Pulmonary artery endothelial cell (primary cell): ENCODE measurements around the gene SLC45A2. TPM values are rescaled to one million over a fixed set of nuclear protein-coding genes. Genes with fewer than 3 reads are reported as not detected.
"Not testable (repeated sequence)": the region's sequence is repeated elsewhere in the genome, so short reads cannot be mapped to it uniquely, and the experiment has no call there.

Experiments
- DNase-seq: peaks from one replicate; pipeline ENCODE4 v3.0.0-alpha.2; 2011; ENCODE audit warnings: low read depth, low spot score
- total RNA-seq: library from RNA; depleted of rRNA; stranded (reverse); fragments of >200 nt; gene quantifications from 2 replicates; pipeline ENCODE4 v1.2.3, GENCODE V29; 2014

The SLC45A2 gene, protein sequence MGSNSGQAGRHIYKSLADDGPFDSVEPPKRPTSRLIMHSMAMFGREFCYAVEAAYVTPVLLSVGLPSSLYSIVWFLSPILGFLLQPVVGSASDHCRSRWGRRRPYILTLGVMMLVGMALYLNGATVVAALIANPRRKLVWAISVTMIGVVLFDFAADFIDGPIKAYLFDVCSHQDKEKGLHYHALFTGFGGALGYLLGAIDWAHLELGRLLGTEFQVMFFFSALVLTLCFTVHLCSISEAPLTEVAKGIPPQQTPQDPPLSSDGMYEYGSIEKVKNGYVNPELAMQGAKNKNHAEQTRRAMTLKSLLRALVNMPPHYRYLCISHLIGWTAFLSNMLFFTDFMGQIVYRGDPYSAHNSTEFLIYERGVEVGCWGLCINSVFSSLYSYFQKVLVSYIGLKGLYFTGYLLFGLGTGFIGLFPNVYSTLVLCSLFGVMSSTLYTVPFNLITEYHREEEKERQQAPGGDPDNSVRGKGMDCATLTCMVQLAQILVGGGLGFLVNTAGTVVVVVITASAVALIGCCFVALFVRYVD
- 0.13 TPM in 1 of 2 replicates, not detected in the other for total RNA-seq

DNA sequence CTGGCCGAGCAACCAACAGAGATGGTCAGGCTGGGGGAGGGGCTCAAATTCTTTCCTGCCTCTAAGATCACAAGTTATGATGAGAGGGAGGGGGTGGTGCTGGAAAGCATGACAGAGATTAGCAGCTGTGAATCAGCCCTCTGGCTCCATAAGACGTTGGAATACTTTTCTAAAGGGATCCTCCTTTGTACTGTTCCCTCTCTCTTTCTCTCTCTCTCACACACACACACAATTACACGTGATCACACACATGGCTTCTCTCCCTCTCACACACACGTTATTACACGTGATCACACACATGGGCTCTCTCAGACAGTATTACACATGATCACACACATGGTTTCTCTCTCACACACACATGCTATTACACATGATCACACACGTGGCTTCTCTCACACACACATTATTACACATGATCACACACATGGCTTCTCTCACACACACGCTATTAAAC is at the start of gene SLC45A2:
Gene SLC45A2 (minus strand): TSS at position 23 of the 454 bp plus-strand sequence. CDS start 110 bp downstream, outside the sequence.
- no peak for DNase-seq

DNA sequence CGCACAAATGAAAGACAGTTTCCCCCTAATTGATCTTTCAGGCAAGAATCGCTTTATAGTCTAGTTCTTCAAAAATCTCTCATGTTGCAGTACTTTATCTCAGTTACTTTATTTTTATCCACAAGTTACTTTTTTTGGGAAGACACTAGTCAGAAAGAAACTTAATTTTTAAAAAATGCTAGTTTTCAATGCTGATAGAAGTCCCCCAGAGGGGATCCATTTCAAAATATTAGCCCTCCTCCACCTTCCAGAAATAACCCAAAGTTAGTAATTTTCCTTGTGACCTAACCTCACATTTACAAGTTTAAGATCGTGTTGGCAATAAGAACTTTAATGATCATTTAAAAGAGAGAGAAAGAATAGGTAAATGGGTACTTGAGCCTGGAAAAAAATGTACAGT is 47.5 kb upstream of the SLC45A2 start:
- DNase-seq, result no peak

DNA sequence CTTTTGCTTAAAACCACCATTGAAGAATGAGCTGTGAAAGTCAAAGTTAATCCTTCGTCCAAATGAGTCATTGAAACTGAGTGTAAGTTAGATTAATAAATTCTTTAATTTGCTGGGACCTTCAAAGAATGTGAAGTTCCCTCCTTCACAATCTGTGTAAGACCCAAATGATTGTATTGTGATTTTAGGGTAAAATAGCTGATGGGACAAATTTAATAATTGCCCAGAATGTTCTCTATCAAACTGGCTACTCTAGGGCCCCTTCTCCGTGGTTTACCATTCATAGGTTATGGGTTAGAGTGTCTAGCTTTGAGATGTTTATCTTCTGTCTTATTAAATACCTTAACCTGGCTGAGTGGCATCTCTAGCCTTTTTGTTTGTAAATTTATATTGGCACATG is 46.6 kb upstream of the SLC45A2 start:
- no peak for DNase-seq

GRCh38 chr5:34030585-34030984 is 46.1 kb upstream of the SLC45A2 start:
- not testable (repeated sequence) for DNase-seq

DNA sequence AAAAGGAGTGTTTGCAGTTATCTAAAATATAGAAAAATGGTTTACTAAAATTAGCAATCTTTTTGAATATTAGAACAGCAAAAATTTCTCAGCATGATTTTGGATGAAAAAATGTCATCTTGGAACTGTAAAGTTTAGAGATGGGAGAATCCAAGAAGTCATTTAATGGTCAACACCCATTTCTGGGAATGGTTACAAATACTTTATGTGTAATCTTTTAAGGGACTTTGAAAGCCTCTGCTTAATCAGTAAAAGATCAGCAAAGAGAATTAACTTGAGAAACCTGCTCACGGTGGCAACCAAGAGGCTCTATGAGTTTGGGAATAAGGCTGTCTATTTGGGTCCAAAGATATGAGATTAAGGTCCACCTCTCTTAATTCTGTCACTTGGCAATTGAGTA is 45.6 kb upstream of the SLC45A2 start:
- no peak for DNase-seq

GRCh38 chr5:34028349-34028748 is 43.9 kb upstream of the SLC45A2 start:
- no peak for DNase-seq

- no peak for DNase-seq
These were observed 41.7 kb upstream of the SLC45A2 start for GRCh38 chr5:34026089-34026761.

DNA sequence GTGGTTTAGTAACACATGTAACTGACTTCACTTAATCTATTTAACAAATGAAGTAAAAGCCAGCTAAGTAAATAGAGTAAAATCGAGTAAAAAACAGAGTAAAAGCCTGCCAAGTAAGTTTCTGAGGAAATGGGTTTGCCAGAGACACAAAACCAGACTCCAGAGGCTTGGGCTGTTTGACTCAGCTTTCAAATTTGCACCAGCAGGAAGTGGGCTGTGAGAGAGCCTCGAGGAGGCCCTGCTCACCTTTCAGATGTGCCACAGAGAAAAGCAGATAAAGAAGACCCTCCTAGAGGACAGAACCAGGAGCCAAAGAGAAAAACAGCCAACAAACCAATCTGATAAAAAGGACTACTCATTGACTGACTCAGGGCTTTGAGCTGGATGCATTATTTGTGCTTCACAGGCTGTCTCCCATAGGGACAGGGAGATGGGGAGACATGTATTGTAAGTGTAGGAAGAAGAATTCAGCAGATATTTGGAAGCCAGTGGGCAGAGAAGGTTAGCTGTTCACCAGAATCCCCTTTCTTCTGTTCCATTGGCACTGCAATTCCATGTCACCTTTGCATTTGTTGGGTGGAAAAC is 37.7 kb upstream of the SLC45A2 start:
- DNase-seq, result no peak

GRCh38 chr5:34021334-34021733 is 36.8 kb upstream of the SLC45A2 start:
- no peak for DNase-seq

- DNase-seq, result no peak
These were observed 36.2 kb upstream of the SLC45A2 start for GRCh38 chr5:34020726-34021125.

DNA sequence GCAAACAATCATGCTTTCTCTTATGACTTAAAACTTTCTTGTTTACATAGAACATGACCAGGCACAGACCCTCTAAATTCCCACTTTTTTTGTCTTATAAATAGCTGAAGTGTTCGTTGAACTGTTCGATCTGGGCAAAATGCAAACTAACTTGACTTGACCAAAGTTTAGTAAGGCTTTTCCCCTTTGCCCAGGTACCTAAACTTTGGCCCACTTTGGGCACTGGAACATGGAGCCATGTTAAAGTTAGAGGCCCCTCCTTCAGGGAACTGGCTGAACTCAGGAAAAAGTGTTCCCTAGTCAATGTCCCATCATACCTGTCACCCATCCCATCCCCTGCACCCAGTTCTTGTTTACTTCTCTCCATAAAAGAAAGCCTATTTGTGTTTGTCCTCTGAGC is 32.8 kb upstream of the SLC45A2 start:
- DNase-seq, result no peak

DNA sequence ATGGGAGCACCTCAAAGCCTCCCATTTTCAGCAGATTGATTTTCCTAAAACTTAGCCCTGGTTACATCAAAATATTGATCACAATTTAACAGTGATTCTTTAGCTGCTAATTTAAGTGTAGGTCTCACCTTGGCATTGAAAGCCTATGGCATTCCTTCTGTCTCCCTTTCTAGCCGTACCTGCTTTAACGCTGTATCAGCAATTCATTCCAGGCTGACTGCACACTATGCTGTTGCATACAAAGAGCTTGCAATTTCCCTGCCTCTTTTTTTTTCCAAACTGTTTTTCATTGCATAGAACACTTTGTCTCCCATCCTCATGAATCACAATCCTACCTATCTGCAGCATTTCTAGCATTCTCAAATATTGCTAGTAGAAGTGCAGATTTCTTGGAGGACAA is 32.3 kb upstream of the SLC45A2 start:
- no peak for DNase-seq

DNA sequence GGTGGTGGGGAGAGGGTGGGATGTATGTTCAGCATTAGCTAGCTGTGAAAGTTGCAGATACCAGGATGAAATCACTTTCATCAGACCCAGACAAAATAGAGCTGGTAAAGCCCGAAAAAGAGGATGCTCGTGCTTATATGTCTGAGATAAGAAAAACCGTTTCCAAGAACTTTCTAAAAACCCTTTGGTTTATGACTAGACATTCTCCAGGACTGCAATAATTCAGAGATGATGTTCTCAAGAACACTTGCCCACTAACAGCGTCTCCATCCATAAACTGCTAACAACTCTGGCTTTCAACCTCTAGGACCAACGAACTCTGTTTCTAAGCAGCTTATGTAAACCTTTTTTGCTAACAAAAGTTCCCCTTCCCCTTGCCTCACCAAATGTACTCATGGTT is 31.7 kb upstream of the SLC45A2 start:
- no peak for DNase-seq

GRCh38 chr5:34015120-34015822 is 30.8 kb upstream of the SLC45A2 start:
- DNase-seq, result no peak

GRCh38 chr5:34014626-34015025 is 30.1 kb upstream of the SLC45A2 start:
- DNase-seq, result no peak

- no peak for DNase-seq
These were observed 29.1 kb upstream of the SLC45A2 start for GRCh38 chr5:34013547-34013946.

DNA sequence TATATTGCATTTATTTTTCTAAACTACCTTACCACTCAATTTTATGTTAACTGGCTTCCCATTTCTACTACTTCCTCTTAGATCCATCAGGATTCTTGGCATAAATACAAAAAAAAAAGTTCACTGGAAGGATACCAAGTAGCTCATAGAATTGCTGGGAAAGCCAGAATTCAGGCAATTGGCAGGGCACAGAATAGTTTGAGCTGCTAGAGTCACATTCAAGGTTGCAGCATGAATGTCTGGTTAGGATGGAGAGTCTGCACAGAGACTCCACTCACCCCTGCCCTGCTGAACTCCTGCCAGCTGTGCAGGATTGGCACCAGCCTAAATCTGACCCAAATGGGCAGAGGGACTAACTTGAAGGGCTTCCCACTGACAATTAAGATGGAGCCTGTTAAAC is 28.3 kb upstream of the SLC45A2 start:
- DNase-seq, result no peak

DNA sequence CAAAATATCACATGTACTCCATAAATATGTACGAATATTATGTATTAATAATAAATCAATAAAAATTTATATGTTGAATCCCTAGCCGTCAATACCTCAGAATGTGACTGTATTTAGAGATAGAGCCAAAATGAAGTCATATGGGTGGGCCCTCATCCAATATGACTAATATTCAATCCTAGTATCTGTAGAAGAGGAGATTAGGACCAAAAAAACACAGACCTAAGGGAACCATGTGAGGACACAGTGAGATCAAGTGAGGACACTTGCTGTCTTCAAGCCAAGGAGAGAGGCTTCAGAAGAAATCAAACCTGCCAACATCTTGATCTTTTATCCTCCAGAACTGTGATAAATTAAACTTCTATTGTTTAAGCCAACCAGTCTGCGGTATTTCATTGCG is 27.0 kb upstream of the SLC45A2 start:
- DNase-seq, result no peak

DNA sequence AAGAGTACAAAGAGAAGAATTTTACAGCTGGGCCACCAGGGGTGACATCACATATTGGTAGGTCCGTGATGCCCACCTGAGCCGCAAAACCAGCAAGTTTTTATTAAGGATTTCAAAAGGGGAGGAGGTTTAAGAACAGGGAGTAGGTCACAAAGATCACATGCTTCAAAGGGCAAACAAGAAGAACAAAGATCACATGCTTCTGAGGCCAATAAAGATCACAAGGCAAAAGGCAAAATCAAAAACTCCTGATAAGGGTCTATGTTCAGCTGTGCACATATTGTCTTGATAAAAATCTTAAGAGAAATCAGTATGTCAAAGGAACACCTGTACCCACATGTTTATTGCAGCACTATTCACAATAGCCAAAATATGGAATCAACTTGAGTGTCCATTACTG is 25.7 kb upstream of the SLC45A2 start:
- DNase-seq, result not testable (repeated sequence)

DNA sequence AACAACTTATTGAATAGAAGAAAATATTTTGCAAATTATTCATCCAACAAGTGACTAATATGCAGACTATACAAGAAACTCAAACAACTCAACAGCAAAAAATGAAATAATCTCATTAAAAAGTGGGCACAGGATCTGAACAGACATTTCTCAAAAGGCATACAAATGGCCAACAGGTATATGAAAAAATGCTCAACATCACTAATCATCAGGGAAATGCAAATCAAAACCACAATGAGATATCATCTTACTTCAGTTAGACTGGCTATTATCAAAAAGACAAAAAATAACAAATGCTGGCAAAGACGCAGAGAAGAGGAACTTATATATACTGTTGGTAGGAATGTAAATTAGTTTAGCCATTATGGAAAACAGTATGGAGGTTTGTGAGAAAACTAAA is 25.1 kb upstream of the SLC45A2 start:
- no peak for DNase-seq

DNA sequence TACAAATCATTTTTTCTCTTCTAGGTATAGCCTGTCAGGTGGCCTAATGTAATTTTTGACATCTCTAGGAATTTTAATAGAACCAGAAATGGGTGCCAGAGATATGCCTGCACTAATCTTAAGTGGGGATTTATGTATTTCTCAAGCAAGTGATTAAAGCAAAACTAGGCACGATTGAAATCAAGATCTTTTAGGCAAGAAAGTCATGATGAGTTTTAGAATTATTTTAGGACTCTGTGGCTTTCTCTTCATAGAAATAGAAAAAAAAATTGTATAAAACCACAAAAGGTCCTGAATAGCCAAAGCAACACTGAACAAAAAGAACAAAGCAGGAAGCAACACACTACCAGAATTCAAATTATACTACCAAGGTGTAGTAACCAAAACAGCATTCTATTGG is 24.3 kb upstream of the SLC45A2 start:
- no peak for DNase-seq
